Parathyroid adenoma (tissue), 2 donors: Measurements from ENCODE around the gene TIFAB.

ENCODE experiments used
- H2AFZ ChIP-seq: fragments of 300-600 bp; sonication (generic); one replicate; pipeline ENCODE4 v1.7.0; 2017; ENCODE audit warnings: antibody characterized with exemption, mild to moderate bottlenecking
- H3K27ac ChIP-seq: fragments of 300-600 bp; sonication (generic); one replicate; pipeline ENCODE4 v1.7.0; 2017
- H3K27me3 ChIP-seq: fragments of 300-600 bp; sonication (generic); one replicate; pipeline ENCODE4 v1.7.0; 2017; ENCODE audit warnings: low read length; ENCODE audit not compliant: control insufficient read depth, insufficient read depth
- H3K36me3 ChIP-seq: fragments of 300-600 bp; sonication (generic); one replicate; pipeline ENCODE4 v1.7.0; 2017; ENCODE audit warnings: low read length; ENCODE audit not compliant: control insufficient read depth, insufficient read depth
- H3K4me1 ChIP-seq: fragments of 300-600 bp; sonication (generic); one replicate; pipeline ENCODE4 v1.7.0; 2017; ENCODE audit warnings: control low read depth
- H3K4me2 ChIP-seq: fragments of 300-600 bp; sonication (generic); one replicate; pipeline ENCODE4 v1.7.0; 2017; ENCODE audit warnings: low read length
- H3K4me3 ChIP-seq: fragments of 300-600 bp; sonication (generic); one replicate; pipeline ENCODE4 v1.7.0; 2017; ENCODE audit warnings: low read depth, low read length
- H3K79me2 ChIP-seq: fragments of 300-600 bp; sonication (generic); one replicate; pipeline ENCODE4 v1.7.0; 2017; ENCODE audit warnings: control low read depth
- H3K9ac ChIP-seq: fragments of 300-600 bp; sonication (generic); one replicate; pipeline ENCODE4 v1.7.0; 2017; ENCODE audit warnings: mild to moderate bottlenecking
- H3K9me3 ChIP-seq: fragments of 300-600 bp; sonication (generic); one replicate; pipeline ENCODE4 v1.7.0; 2017; ENCODE audit warnings: low read length; ENCODE audit not compliant: control insufficient read depth
- CTCF ChIP-seq: fragments of 300-600 bp; sonication (generic); IDR thresholded peaks from one replicate; pipeline ENCODE4 v1.7.0; 2017; ENCODE audit warnings: antibody characterized with exemption, mild to moderate bottlenecking
- donor health status: primary hyperparathyroidism.

TIFAB gene

GRCh38 chr5:135428586-135428985 lies 23.6 kb downstream of the TIFAB start:
- Histone ChIP-seq H2AFZ (no peak overlapping the region), H3K4me3 (no peak overlapping the region), H3K4me1 (no peaks in the 10 kb centered on the region), H3K27ac (no peak overlapping the region), H3K9ac (no peak overlapping the region), H3K4me2 (no peak overlapping the region), H3K27me3 (no peaks in the 10 kb centered on the region), H3K36me3 (no peaks in the 10 kb centered on the region), H3K79me2 (no peaks in the 10 kb centered on the region), H3K9me3 (no peaks in the 10 kb centered on the region)
- no peak for TF ChIP-seq CTCF

GRCh38 chr5:135426102-135427082 lies 25.8 kb downstream of the TIFAB start:
- Histone ChIP-seq H3K4me2 (no peak overlapping the region), H3K4me3 (no peak overlapping the region), H3K4me1 (no peaks in the 10 kb centered on the region), H3K79me2 (no peaks in the 10 kb centered on the region), H3K9ac (no peak overlapping the region), H3K36me3 (no peaks in the 10 kb centered on the region), H2AFZ (no peak overlapping the region), H3K9me3 (no peaks in the 10 kb centered on the region), H3K27ac (no peak overlapping the region), H3K27me3 (no peaks in the 10 kb centered on the region)
- TF ChIP-seq CTCF: peak; percentile 57

GRCh38 chr5:135425641-135426040 lies 26.5 kb downstream of the TIFAB start:
- Histone ChIP-seq H2AFZ (no peak overlapping the region), H3K27me3 (no peaks in the 10 kb centered on the region), H3K4me1 (no peaks in the 10 kb centered on the region), H3K36me3 (no peaks in the 10 kb centered on the region), H3K4me2 (no peak overlapping the region), H3K27ac (no peak overlapping the region), H3K9me3 (no peaks in the 10 kb centered on the region), H3K79me2 (no peaks in the 10 kb centered on the region), H3K9ac (no peak overlapping the region), H3K4me3 (no peak overlapping the region)
- TF ChIP-seq CTCF: no peak

- H3K9me3 ChIP-seq: peaks cover 9% of the 10 kb centered on the region
- H3K4me3 ChIP-seq: no peak overlapping the region
- H3K36me3 ChIP-seq: no peaks in the 10 kb centered on the region
- H3K4me1 ChIP-seq: no peaks in the 10 kb centered on the region
- no peak for TF ChIP-seq CTCF
- H3K4me2 ChIP-seq: no peak overlapping the region
- no peaks in the 10 kb centered on the region for H3K79me2 ChIP-seq
- H3K27ac ChIP-seq: no peak overlapping the region
- H3K9ac ChIP-seq: no peak overlapping the region
- no peak overlapping the region for H2AFZ ChIP-seq
- no peaks in the 10 kb centered on the region for H3K27me3 ChIP-seq
These were observed 28.3 kb downstream of the TIFAB start for GRCh38 chr5:135423846-135424168.
